ENCODE results near the gene ERGIC3. TPM values are rescaled to one million over a fixed set of nuclear protein-coding genes. Genes with fewer than 3 reads are reported as not detected.

Gene ERGIC3
- total RNA-seq, 1 donor from 2014 or later = 156 TPM

DNA sequence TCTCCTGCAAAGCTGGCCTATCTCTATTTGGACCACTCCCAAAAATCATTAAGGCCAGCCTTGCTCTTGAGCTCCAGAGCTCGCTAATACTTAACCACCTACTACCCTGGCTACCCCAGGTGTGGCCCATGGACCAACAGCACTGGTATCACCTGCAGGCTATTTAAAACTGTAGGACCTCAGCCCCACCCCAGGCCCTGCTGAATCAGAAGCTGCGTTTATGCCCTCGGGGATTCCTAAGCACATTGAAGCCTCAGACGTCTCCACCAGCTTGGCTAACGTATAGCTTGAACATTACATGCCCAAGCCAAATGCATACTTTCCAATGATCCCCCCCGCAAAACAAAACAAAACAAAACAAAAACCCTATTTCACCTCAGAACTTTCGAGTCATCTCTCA lies 54.0 kb downstream of the ERGIC3 start:
- intact Hi-C loops (cut with micrococcal nuclease) = no loop called here

DNA sequence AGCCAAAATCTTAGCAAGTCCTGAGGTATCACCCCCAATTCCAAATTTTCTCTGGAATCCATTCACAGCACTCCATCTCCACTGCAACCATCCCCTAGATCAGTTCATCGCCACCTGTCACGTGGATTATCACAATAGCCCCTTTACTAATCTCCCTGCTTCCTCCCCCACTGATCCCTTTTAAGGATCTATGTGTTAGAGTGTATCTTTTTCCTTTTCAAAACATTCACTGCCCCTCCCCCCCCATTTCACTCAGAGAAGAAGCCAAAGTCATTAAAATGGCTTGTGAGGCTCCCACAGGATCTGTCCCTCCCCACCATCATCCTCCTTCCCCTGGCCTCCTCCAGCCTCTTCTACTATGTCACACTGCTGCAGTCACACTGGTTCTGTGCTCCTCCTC lies 55.3 kb downstream of the ERGIC3 start:
- intact Hi-C loops (cut with micrococcal nuclease) = no loop called here

DNA sequence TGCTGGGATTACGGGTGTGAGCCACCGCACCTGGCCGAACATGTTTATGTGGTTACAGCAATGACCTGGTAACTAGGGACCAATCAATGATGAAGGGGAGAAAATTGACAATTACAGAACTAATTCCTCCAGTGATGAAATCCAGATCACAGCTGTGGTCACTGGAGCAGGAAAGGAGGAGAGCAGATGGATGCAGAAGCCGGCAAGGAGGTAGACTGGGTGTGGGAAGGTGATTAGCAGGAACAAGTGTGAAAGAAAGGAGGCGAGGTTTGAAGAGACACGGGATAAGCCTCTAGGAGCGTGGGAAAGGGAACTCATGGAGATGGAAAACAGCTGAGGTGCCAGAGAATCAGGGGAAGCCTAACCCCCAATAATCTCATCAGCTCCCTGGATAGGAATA lies 56.6 kb downstream of the ERGIC3 start:
- intact Hi-C loops (cut with micrococcal nuclease) = no loop called here

DNA sequence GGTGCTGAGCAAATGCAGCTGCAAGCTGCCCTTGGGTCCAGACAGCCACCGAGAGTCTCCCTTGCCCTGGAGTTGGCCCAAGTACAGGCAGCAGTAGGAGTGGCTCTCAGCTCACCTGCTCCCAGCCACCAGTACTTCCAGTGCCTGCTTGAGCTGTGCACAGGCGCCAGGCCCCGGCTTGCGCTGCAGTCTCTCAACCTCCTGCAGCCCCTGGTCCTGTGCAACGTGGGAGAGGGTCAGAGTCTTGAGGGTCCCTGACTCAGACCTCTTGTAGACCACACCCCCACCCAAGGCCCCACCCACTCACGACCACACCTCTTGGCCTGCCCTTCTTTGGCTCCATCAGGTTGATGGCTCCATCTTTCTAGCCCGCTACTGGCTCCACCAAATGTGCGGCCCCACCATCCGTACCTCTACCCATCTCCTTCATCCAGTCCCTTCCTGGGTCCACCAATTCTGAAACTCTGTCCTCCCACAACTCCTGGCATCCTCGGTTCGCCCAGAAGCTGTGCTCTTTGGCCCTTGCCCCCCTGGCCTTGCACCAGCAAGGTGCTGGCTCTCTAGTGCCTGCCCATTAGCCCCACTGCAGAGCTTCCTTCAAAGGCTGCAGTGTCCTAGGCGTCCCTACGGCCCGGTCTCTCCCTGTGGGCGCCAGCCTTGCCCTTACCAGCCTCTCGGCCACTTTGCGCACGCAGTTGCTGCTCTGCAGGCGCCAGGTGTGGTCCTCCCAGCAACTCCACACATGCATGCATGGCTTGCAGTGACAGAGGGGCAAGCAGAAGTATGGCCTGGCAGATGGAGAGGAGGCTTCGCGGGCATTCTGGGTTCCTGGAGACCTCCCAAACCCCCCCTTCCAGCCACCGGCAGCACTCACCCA lies 57.3 kb downstream of the ERGIC3 start:
- intact Hi-C loops (cut with micrococcal nuclease) = no loop called here

DNA sequence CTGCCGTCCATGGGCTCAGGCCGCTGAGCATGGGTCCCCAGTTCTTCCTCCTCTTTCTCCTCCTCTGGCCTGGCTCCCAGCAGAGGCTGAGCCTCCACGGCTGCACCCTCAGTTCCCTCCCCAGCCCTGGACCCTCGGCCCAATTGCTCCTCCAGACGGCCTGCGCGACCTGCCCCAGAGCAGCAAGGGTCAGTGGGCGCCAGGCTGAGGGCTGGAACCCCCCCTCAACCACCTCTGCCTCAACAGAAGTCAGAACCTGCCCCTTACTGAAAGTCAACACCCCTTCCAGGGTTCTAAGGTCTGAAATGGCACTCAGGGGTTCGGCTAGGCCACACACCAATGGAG lies 57.9 kb downstream of the ERGIC3 start:
- intact Hi-C loops (cut with micrococcal nuclease) = loop anchor here (5.0 kb wide), 1 partner anchor 137 kb away; no protein-coding TSS in a partner anchor

DNA sequence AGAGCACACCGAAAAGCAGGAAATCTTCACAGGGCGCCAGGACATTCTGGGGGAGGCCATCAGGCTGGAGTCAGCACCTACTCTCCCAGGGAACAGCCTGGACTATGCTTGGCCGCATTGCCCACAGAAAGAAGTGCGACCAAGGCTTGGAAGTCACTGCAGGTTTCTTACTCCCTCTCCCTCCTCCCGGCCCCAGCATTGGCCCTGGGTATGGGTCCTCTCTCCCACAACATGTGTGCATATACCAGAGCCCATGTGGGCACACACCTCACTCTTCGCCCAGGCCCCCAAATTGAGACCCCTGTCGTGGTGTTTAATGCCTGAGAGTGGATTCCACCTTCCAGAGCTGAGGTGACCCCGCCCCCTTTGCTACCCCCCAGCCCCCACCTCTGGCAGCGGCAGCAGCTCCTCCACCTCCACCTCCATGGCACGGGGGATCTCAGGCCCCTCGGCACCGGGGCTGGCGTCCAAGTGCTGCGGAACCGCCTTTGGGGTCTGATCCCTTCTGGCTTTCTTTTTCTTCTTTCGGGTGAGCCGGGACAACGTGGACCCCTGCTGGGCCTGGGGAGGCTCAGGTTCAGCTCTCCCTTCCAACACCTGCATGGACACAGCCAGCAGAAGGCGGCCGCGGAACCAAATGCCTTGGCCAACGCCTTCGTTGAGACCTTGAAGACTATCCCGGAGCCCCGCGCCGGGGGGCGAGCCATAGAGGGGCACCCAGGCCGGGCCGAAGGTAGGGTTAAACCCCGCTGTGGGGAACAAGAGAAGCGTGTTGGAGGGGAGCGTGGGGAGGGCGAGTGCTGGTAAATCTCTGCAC lies 58.5 kb downstream of the ERGIC3 start:
- intact Hi-C loops (cut with micrococcal nuclease) = loop anchor here (5.0 kb wide), 1 partner anchor 138 kb away; no protein-coding TSS in a partner anchor

DNA sequence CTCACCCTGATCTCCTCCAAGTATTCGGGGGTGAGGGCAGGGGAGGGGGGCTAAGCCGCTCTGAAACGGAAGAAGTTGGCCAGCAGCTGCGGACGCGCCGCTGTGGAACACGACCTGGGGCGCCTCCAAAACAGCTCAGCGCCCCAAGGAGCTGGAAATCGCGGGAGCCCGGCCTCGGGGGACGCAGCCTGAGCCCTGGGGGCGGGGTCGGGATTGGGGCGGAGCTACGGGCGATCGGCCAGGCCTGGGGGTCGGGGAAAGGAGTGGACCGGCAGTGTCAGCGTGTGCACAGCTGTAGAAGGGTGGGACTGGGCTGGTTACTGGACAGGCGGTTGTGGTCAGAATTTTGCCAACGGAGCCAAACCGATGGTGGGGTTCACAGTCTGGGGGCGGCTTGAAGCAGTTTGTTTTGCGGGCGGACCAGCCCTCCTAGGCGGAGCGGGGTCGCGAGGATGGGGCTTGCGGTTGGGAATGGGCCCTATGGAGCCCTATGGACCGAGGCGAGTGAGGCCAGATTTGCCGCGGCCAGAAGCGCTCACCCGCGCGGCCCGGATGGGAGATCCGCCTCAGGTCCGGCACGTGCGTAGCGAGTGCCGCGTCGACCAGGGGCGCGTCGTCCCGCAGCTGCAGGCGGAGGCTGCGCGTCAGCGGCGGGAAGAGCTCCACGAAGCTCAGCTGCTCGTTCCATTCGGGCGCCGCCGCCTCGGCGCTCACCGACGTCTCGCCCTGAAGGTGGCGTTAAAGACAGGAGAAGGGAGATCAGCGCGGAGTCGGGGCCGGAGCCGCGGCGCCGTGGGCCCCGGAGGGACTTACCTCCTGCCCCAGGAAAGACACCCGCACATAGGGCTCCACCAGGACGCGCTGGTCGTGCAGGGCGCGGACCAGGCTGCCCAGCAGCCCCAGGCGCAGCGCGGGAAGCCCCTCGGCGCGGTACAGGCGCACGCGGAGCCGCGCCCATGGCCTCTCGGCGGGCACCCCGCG lies 59.4 kb downstream of the ERGIC3 start:
- intact Hi-C loops (cut with micrococcal nuclease) = loop anchor here (1.0 to 5.0 kb wide), 2 partner anchors 15 to 139 kb away; no protein-coding TSS in a partner anchor

DNA sequence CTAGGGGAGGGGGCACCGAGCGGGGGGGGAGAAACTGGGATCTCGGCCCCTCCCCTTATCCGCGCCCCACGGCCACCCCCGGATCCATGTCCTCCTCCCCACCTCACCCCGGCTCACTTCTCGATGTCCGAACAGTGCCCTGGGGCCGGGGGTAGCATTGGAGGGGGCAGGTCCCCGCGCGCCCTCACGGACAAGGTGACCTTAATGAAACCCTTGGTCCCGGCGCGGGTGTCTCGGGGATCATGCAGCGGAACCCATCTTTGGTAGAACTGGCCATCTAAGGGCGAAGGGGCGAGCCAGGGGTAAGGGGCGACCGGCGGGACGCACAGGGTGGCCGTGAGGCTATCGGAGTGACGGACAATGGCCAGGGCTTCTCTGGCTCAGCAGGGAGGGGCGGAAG lies 60.1 kb downstream of the ERGIC3 start:
- intact Hi-C loops (cut with micrococcal nuclease) = loop anchor here (1.0 to 5.0 kb wide), 2 partner anchors 14 to 140 kb away; no protein-coding TSS in a partner anchor

DNA sequence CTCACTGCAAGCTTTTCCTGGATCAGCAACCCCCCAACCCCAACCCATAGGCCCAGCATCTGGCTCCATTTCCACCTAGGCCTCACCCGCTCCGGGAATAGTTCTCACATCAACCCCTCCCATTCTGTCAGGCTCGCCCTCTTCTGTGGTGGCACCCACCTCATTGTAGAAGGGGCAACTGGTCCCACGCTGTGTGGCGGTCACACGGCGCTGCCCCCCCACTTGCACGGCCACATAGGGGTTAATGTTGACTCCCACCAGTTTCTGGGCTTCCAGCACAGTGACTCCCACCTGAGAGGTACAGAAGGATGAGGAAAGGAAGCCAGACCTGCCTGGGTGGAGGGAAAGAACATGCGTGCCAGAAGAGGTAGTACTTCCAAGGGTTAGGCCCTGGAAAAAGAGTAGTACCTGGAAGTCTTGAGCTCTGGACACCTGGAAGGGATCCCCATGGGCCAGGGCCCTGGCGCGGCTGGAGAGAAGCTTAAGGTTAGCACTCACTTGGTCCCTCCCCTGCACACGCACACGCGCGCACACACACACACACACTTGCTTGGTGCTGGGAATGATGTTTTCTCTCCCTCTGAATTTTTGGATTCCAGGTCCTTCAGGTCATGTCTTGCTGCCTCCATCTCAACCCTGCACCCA lies 61.1 kb downstream of the ERGIC3 start:
- intact Hi-C loops (cut with micrococcal nuclease) = loop anchor here (5.0 kb wide), 1 partner anchor 141 kb away; no protein-coding TSS in a partner anchor

DNA sequence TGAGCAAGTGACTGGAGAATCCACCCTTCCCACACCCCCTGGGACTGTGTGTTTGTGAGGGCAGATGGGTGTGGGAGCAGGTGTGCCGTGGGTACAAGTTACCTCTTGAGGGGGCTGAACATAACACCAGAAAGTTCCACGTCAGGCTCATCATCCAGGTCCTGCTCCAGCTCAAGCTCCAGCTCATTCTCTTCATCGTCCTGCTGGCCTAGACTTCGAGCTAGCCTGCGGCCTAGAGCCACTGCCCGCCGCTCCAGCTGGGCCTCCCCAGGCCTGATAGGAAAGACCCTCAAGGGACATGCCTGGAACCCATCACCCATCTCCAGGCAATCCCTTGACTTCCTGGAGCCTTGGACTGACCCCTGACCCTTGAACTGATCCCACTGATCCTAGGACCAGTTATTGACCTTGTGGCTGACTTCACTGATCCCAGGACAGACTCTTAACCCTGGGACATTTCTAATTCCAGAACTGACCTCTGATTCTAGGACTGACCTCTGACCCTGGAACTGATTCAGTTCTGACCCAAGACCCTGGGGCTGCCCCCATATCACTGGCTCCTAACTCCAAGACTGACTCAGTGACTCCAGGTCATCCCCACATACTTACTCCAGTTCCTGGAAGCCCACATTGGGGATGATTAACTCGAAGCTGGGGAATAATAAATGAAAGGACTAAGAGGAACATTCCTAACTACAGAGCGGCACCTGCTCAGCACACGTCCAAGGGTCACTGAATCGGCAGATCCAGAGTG lies 62.0 kb downstream of the ERGIC3 start:
- intact Hi-C loops (cut with micrococcal nuclease) = loop anchor here (5.0 kb wide), 1 partner anchor 142 kb away; no protein-coding TSS in a partner anchor

DNA sequence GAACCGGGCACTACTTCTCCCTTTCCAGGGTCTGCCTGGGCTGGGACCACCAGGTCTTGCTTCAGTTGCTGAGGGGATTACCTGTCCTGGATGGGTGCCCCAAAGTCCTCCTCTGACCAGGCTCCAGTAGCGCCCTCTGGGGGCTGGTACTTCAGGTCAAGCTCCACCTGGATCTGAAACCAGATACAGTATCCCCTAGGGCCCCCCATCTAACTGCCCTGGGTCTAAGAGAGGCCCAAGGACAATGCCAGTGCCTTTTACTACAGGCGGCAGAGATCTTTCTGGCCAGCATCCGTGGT lies 62.5 kb downstream of the ERGIC3 start:
- intact Hi-C loops (cut with micrococcal nuclease) = loop anchor here (5.0 kb wide), 1 partner anchor 142 kb away; no protein-coding TSS in a partner anchor

DNA sequence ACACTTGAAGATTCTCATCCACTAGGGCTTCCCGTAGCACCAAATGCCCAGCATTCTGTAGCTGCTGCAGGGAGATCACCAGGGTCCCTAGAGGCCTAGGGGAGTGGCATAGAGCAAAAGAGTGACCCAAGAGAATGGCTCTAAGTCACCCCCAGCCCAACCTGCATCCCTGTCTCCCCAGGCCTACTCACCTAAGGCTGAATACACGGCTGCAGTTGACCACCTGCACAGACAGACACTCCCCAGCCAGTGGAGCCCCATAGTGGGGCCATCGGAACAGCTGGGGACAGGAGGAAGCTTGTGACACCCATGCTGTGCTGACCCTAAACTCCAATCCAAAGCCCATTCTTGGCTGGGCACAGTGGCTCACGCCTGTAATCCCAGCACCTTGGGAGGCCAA lies 64.2 kb downstream of the ERGIC3 start:
- intact Hi-C loops (cut with micrococcal nuclease) = no loop called here

Other genes with a start within 250 kb of the ERGIC3 start
- not detected in 2 replicates for gene FAM83C, start 249.7 kb upstream of the ERGIC3 start, total RNA-seq
- 45.0 and 53.9 TPM in 2 replicates for gene UQCC1, start 130.1 kb upstream of the ERGIC3 start, total RNA-seq
- not detected in 2 replicates for gene GDF5, start 103.8 kb upstream of the ERGIC3 start, total RNA-seq
- gene CEP250, start 86.5 kb upstream of the ERGIC3 start, total RNA-seq = 56.8 and 58.2 TPM in 2 replicates
- gene C20orf173, start 12.4 kb upstream of the ERGIC3 start, total RNA-seq = not detected in 2 replicates
- 3.7 and 5.4 TPM in 2 replicates for gene SPAG4, start 73.8 kb downstream of the ERGIC3 start, total RNA-seq
- 274 and 278 TPM in 2 replicates for gene CPNE1, start 122.8 kb downstream of the ERGIC3 start, total RNA-seq
- 130 TPM in 2 replicates for gene RBM12, start 122.8 kb downstream of the ERGIC3 start, total RNA-seq
- gene NFS1, start 157.3 kb downstream of the ERGIC3 start, total RNA-seq = 30.8 and 32.5 TPM in 2 replicates
- 98.1 and 99.8 TPM in 2 replicates for gene ROMO1, start 157.3 kb downstream of the ERGIC3 start, total RNA-seq
- gene RBM39, start 200.2 kb downstream of the ERGIC3 start, total RNA-seq = 398 and 400 TPM in 2 replicates
- gene PHF20, start 229.9 kb downstream of the ERGIC3 start, total RNA-seq = 46.5 and 46.8 TPM in 2 replicates

Measured in T-helper 2 cell treated with Interferon-gamma antibody and Interleukin-4, amounts not matched to agents 100 ng/mL and 5 ng/mL, for 36 hours (primary cell).